Measurements from ENCODE around the gene RASGRP3. TPM values are rescaled to one million over a fixed set of nuclear protein-coding genes. Genes with fewer than 3 reads are reported as not detected.

Gene RASGRP3
- total and polyA plus RNA-seq, 2 donors (not counting 3 experiments of a cell fraction or from before 2014, with no cell fraction given), result 16.0 to 39.6 TPM

DNA sequence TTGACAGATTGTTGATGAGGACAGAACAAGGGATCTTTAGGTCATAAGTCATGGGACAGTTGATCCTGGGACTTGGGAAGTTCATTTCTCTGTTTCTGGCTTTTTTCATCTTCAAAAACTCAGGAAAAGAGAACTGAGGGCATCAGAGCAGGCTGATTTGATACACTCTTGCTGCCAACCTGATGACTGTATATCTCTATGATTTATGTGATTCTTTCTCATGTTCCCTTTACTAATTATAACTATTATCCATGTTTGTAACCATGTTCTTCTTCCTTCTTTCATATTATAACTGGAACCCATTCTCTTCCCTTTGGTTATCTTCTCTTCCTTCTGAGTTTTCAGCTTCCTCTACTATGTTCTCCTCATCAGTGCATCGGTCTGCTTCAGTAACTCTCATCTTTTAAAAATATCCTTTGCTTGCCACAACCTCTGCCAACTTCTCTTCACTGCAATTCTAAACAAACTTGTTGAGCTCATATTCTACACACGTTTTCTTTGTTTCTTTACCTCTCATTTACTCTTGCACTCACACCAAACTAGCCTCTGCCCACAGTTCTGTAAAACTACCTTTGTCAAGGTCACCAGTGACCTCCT, 13.5 kb downstream of the RASGRP3 start:
- H3K79me2 ChIP-seq (ENCODE audit: control insufficient read depth, insufficient read depth, low read length), result no peaks in the 10 kb centered on the region
- H3K9me1 ChIP-seq (replicated peaks; ENCODE audit: control insufficient read depth, extremely low read depth, insufficient read depth, low read length), result no peaks in the 10 kb centered on the region
- BruUV-seq (replicated peaks), result no TSS peak
- no peak overlapping the region for H3K9ac ChIP-seq (replicated peaks; ENCODE audit: extremely low read depth, insufficient read depth, low read length)
- intact Hi-C loops (cut with micrococcal nuclease) (no loop called here), dilution Hi-C loops (cut with MboI; ENCODE audit: extremely low pct_ligation_motif_present, low sequenced_read_pairs) (no loop called here)
- no peak overlapping the region for H3K27ac ChIP-seq (ENCODE audit: insufficient read depth, low read depth, low read length)
- peaks cover 5% of the 10 kb centered on the region for H3K4me1 ChIP-seq (ENCODE audit: control insufficient read depth, extremely low read depth, insufficient read depth, low read length)
- peaks cover 6 to 7% of the 10 kb centered on the region in 2 experiments for H3K27me3 ChIP-seq (ENCODE audit: control insufficient read depth in 2 of 2, insufficient read depth in 2 of 2, low read length in 2 of 2)
- H4K20me1 ChIP-seq (replicated peaks; ENCODE audit: control insufficient read depth, extremely low read depth, insufficient read depth, low read length), result no peaks in the 10 kb centered on the region
- no peaks in the 10 kb centered on the region for H3K9me3 ChIP-seq (replicated peaks; ENCODE audit: control insufficient read depth, insufficient read depth, low read length)
- no peak for DNase-seq (ENCODE audit: low read depth, low spot score)
- no peak overlapping the region for H3K4me3 ChIP-seq (replicated peaks in 1 of 3; ENCODE audit: insufficient read depth in 1 of 3, low read depth in 1 of 3, low read length in 3 of 3)
- FAIRE-seq, result no peak
- H3K4me2 ChIP-seq (ENCODE audit: insufficient read depth, low read length), result no peak overlapping the region
- POLR2A ChIA-PET, result no interaction called here
- CTCF ChIA-PET, result interaction anchor here (1.6 kb wide), 1 partner anchor 14 kb away, joined by 7 read pairs; no protein-coding TSS in a partner anchor
- H2AFZ ChIP-seq (ENCODE audit: low read depth, low read length), result no peak overlapping the region
- no peak for TF ChIP-seq JUN (IDR thresholded peaks at IDR 0.05; ENCODE audit: borderline replicate concordance, insufficient read depth, insufficient read length, low read depth)
- TF ChIP-seq MYC (IDR thresholded peaks at IDR 0.05; ENCODE audit: low read depth, low read length), result no peak
- TF ChIP-seq POLR2AphosphoS5 (IDR thresholded peaks at IDR 0.05; ENCODE audit: insufficient read depth, low read depth, low read length), result no peak
- TF ChIP-seq EZH2 (IDR thresholded peaks at IDR 0.05; ENCODE audit: borderline replicate concordance, low read depth, low read length, severe bottlenecking), result no peak
- no peak for TF ChIP-seq FOS (IDR thresholded peaks at IDR 0.05; ENCODE audit: borderline replicate concordance, insufficient read depth, low read length)
- TF ChIP-seq GATA2 (IDR thresholded peaks at IDR 0.05; ENCODE audit: insufficient read depth, insufficient read length, low read depth, low read length), result no peak
- TF ChIP-seq, protein P1, sequence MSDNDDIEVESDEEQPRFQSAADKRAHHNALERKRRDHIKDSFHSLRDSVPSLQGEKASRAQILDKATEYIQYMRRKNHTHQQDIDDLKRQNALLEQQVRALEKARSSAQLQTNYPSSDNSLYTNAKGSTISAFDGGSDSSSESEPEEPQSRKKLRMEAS (IDR thresholded peaks at IDR 0.05; ENCODE audit: insufficient read depth, insufficient read length), result no peak
- TF ChIP-seq, protein P2, sequence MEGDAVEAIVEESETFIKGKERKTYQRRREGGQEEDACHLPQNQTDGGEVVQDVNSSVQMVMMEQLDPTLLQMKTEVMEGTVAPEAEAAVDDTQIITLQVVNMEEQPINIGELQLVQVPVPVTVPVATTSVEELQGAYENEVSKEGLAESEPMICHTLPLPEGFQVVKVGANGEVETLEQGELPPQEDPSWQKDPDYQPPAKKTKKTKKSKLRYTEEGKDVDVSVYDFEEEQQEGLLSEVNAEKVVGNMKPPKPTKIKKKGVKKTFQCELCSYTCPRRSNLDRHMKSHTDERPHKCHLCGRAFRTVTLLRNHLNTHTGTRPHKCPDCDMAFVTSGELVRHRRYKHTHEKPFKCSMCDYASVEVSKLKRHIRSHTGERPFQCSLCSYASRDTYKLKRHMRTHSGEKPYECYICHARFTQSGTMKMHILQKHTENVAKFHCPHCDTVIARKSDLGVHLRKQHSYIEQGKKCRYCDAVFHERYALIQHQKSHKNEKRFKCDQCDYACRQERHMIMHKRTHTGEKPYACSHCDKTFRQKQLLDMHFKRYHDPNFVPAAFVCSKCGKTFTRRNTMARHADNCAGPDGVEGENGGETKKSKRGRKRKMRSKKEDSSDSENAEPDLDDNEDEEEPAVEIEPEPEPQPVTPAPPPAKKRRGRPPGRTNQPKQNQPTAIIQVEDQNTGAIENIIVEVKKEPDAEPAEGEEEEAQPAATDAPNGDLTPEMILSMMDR (IDR thresholded peaks at IDR 0.05; ENCODE audit: extremely low read depth in 1 of 2, insufficient read depth in 1 of 2, low read depth in 1 of 2, low read length in 2 of 2), result no peak
- no peak for TF ChIP-seq POLR2A (IDR thresholded peaks at IDR 0.05; ENCODE audit: low read depth, low read length)
- H3K36me3 ChIP-seq (ENCODE audit: control insufficient read depth in 2 of 2, extremely low read depth in 1 of 2, insufficient read depth in 2 of 2, low read length in 2 of 2), result no peaks in the 10 kb centered on the region

All from endothelial cell of umbilical vein (primary cell).